WI38 (cell line): ENCODE data around the gene LRRC8B.
"Not testable (repeated sequence)": the region's sequence is repeated elsewhere in the genome, so short reads cannot be mapped to it uniquely, and the experiment has no call there.

Source experiments
- H3K4me3 ChIP-seq: 2 replicates; pipeline ENCODE4 v1.5.1; 2011; ENCODE audit warnings: low read depth, mild to moderate bottlenecking, control low read depth, low read length
- TF ChIP-seq, protein P1 (sequence below): IDR thresholded peaks from 2 replicates; pipeline ENCODE4 v1.5.1; 2012; ENCODE audit warnings: low read depth, mild to moderate bottlenecking, control low read depth, low read length

Gene LRRC8B

DNA sequence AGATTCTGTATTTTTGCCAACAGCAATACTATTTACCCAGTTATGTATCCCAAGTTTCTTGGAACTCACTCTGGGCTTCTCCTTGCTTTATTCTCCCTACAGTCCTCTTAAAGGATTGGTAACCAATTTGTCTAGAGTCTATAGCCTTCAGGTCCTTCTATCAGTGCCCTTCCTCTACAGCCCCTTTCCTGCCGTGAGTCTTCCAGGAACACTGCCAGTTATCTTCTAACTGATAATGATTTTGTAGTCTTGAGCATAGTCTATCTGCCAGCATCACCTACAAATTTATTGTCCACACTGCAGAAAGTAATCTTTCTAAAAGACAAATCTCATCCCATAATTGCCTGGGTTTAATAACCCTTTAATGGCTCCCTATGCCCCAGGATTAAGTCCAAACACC is 8.2 kb downstream of the LRRC8B start:
- TF ChIP-seq, protein P1, sequence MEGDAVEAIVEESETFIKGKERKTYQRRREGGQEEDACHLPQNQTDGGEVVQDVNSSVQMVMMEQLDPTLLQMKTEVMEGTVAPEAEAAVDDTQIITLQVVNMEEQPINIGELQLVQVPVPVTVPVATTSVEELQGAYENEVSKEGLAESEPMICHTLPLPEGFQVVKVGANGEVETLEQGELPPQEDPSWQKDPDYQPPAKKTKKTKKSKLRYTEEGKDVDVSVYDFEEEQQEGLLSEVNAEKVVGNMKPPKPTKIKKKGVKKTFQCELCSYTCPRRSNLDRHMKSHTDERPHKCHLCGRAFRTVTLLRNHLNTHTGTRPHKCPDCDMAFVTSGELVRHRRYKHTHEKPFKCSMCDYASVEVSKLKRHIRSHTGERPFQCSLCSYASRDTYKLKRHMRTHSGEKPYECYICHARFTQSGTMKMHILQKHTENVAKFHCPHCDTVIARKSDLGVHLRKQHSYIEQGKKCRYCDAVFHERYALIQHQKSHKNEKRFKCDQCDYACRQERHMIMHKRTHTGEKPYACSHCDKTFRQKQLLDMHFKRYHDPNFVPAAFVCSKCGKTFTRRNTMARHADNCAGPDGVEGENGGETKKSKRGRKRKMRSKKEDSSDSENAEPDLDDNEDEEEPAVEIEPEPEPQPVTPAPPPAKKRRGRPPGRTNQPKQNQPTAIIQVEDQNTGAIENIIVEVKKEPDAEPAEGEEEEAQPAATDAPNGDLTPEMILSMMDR: no peak

DNA sequence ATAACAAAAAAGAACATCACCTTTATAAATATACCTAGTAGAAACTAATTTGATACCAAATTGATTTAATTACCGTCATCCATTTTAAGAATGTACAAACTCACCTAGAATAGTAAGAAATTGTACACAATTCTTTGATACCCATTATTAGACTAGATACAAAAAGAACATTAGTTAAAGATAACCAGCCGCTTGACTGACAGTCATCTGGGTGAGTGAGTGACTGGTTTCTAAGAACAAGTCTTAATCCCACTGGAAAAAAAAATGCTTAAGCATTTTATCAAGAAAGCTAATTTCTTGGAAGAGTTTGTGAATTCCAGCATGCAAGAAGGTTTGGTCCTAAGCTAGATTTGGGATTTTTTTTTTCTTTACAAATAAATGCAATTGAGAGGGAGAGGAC is 10.9 kb downstream of the LRRC8B start:
- TF ChIP-seq, protein P1: no peak
- H3K4me3 ChIP-seq: no peak overlapping the region

More for the DNA sequence above, 8.2 kb downstream of the LRRC8B start:
- no peak overlapping the region for H3K4me3 ChIP-seq

DNA sequence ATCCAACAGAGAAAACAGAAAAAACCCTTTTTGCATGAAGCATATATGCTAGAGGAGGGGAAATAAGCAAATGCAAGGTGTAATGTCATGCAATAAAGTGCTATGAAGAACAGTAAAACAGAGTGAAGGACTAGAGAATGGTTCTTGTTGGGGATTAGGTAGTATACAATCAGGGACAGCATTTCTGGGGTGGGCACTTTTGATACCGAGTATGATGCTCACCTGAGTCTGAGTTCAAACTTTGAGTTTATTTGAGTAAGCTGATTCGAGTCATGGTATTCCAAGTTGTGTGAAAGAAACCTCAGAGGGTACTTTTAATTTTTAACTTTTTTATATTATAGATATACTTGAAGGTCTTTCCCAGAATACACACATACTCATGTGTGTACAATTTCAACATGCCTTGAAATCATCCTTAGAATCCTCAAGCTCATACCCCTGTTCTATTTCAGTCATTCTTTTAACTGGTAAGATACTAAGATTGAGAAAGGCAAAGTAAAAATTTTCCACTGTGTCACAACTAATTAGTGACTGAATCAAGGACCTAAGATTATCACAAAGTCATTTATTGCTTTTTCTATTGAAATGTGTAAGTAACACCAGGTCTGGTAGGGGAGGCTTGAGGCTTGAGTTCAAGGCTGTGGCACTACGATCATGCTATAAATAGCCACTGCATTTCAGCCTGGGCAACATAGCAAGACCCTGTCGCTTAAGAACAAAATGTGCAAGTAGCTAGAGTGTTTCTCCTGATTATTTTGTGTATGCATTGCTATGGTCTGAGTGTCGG is 12.1 kb downstream of the LRRC8B start:
- TF ChIP-seq, protein P1: no peak
- no peak overlapping the region for H3K4me3 ChIP-seq

DNA sequence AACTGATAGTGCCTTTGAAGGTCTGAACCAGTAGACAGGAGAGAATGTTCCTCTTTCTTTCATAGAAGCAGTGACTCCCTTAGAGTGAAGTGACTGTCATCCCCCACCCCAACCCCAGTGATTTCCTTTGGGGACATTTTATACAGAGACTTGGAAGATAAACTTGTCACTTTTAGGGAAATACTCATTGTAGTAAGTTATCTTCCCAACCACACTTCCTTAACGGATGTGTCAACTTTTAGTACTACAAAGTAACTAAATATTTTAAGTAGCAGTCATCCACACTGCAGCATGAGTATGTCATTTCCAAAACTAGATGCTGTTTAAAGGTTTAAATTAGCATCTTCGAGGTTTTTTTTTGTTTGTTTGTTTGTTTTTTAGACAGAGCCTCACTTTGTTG is 13.7 kb downstream of the LRRC8B start:
- no peak overlapping the region for H3K4me3 ChIP-seq
- TF ChIP-seq, protein P1: no peak

DNA sequence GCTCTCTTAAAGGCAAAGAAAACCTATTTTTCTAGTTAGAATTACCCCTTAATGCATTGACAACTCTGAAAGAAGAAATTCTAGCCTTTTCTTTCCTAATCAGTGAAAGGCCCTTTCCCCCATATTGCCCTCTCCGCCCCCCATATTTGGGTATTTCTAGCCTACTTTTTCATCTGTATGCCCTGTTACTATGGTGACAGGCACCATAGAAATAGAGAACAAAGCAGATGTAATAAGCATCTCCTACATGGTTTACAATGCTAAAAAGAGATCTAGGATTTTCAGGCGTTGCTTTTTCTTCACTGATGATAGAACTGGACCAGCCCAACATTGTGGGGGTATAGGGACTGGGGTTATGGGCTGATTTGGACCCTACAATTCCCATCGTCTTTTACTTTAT is 14.5 kb downstream of the LRRC8B start:
- TF ChIP-seq, protein P1: no peak
- H3K4me3 ChIP-seq: no peak overlapping the region

DNA sequence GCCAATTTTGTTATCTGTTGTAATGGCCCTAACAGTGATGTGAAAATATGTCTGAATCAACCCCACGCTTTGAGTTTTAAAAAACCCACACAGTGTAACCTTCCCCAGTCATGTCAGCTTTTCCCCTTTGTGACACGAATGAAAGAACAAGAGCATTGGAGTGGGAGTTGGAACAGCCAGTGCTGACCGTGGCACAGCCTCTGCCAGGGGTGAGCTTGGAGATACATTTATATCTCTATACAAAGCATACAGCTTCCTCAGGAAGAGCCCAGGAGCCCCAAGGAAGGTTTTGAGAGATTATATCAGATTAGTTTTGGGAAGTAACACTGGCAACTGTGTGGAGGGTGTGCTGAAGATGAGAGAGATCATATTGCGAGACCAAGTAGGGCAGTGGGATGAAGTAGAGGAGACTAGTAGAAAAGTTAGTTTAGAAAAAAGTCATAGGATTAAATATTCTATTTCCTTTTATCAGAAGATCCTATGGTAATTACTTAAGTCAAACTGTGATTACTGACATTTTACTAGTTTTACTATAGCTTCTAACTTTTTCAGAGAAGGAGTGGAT is 15.9 kb downstream of the LRRC8B start:
- no peak overlapping the region for H3K4me3 ChIP-seq
- TF ChIP-seq, protein P1: no peak

DNA sequence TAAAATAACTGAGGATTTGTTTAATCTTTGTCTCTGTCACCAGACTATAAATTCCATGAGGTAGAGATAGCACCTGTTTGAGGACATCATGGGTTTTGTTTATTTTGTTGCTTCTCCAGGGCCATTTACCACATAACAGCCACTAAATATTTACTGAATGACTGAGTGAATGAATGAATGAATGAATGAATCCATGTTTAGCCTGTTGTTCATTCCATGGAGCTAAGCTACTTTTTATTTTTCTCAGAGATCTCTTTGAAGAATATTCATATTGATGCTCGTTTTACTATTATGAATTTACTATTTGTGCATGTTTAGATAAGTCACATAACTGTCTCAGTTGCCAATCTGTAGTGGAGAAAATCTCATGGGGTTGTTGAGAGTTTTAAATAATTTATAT is 17.7 kb downstream of the LRRC8B start:
- H3K4me3 ChIP-seq: no peak overlapping the region
- TF ChIP-seq, protein P1: no peak

DNA sequence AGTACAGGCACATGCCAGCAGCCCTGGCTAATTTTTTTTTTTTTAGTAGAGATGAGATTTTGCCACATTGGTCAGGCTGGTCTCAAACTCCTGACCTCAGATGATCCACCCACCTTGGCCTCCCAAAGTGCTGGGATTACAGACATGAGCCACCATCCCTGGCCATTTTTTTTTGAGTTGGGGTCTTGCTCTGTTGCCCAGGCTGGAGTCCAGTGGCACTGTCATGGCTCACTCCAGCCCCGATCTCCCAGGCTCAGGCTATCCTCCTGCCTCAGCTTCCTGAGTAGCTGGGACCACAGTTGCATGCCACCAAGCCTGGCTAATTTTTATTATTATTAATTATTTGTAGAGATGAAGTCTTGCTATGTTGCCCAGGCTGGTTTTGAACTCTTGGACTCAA is 19.0 kb downstream of the LRRC8B start:
- H3K4me3 ChIP-seq: not testable (repeated sequence)
